K562 (cell line): ENCODE measurements around the gene NUP85. TPM values are rescaled to one million over a fixed set of nuclear protein-coding genes. Genes with fewer than 3 reads are reported as not detected.

Experiments used
- C11orf30 ChIP-seq: fragments of 450-650 bp; IDR thresholded peaks from 2 replicates; pipeline ENCODE4 v1.6.1; 2016; ENCODE audit warnings: low read depth, mild to moderate bottlenecking
- CSDE1 ChIP-seq, 2 experiments: fragments of 450-650 bp; IDR thresholded peaks; 2 replicates each; pipeline ENCODE4 v1.6.1; 2016; ENCODE audit warnings: mild to moderate bottlenecking in 1 of 2
- HMGN3 ChIP-seq: IDR thresholded peaks from 2 replicates; pipeline ENCODE4 v1.6.1; 2011; ENCODE audit warnings: borderline replicate concordance, low read depth, mild to moderate bottlenecking, mixed read lengths, low read length; ENCODE audit not compliant: insufficient read length; ENCODE audit errors: extremely low read depth
- KDM4B ChIP-seq, 2 experiments: fragments of 450-650 bp in 1 of 2; sonication (generic) in 1 of 2; IDR thresholded peaks; 2 replicates each; pipeline ENCODE4 v1.6.1; 2016 to 2017; ENCODE audit warnings: borderline replicate concordance in 2 of 2, antibody characterized with exemption in 1 of 2, low read depth in 1 of 2, mild to moderate bottlenecking in 1 of 2
- KHSRP ChIP-seq: fragments of 450-650 bp; IDR thresholded peaks from 2 replicates; pipeline ENCODE4 v1.6.1; 2017
- NCOA2 ChIP-seq, 2 experiments: fragments of 450-650 bp; IDR thresholded peaks; 2 replicates each; pipeline ENCODE4 v1.6.1; 2018; ENCODE audit warnings: mild to moderate bottlenecking in 2 of 2, moderate library complexity in 1 of 2; ENCODE audit not compliant: partially characterized antibody in 2 of 2
- RNF2 ChIP-seq: sonication (generic); IDR thresholded peaks from 2 replicates; pipeline ENCODE4 v1.6.1; 2016
- U2AF2 ChIP-seq: fragments of 200-400 bp; formaldehyde crosslinking; optimal IDR thresholded peaks from 2 replicates; pipeline ENCODE3; 2017; ENCODE audit warnings: low read depth, mild to moderate bottlenecking, low read length
- WHSC1 ChIP-seq: IDR thresholded peaks from one replicate; pipeline ENCODE4 v1.6.1; 2012; ENCODE audit warnings: low read length, control low read depth, inconsistent platforms
- ZBTB7A ChIP-seq: IDR thresholded peaks from 2 replicates; pipeline ENCODE4 v1.6.1; 2011; ENCODE audit warnings: low read depth, mild to moderate bottlenecking, low read length, moderate library complexity, borderline replicate concordance; ENCODE audit not compliant: control insufficient read depth
- ZNF347 ChIP-seq: fragments of 450-650 bp; formaldehyde crosslinking; IDR thresholded peaks from 2 replicates; pipeline ENCODE4 v1.4.0; 2020; ENCODE audit warnings: low read depth, mild to moderate bottlenecking, moderate library complexity
- ZNF707 ChIP-seq: fragments of 250-450 bp; sonication (Bioruptor Pico); conservative IDR thresholded peaks from 2 replicates; pipeline ENCODE4 v1.8.0; 2022; ENCODE audit warnings: inconsistent platforms, mild to moderate bottlenecking, moderate library complexity
- ZNF830 ChIP-seq: fragments of 250-450 bp; sonication (Bioruptor Pico); IDR thresholded peaks from 2 replicates; pipeline ENCODE4 v1.5.0; 2021; ENCODE audit warnings: mild to moderate bottlenecking
- ZSCAN29 ChIP-seq: fragments of 450-650 bp; IDR thresholded peaks from 2 replicates; pipeline ENCODE4 v1.6.1; 2017
- polyA plus RNA-seq, 8 experiments: library from polyadenylated mRNA; depleted of rRNA in 4 of 8; stranded (reverse) in 5 of 8; unstranded in 3 of 8; fragments of >200 nt; fragmentation: Nextera tagmentation in 2 of 8; fragmentation: Illumina TruSeq in 1 of 8; extraction: Ambion mirVana in 2 of 8; extraction: Trizol in 1 of 8; gene quantifications; 2 replicates each; pipeline versions ENCODE4 v1.2.1 to v1.2.3, GENCODE V29; 2011 to 2014; ENCODE audit warnings: inconsistent platforms in 1 of 8, missing spikeins in 1 of 8
- total RNA-seq, 7 experiments: library from RNA; depleted of rRNA in 6 of 7; stranded (reverse); fragments of >200 nt in 6 of 7; fragmentation: Illumina TruSeq in 2 of 7; extraction: Trizol in 2 of 7; gene quantifications; 2 replicates each; pipeline versions ENCODE4 v1.2.1 to v1.2.3, GENCODE V29; 2011 to 2021; ENCODE audit warnings: low replicate concordance in 1 of 7
- TF ChIP-seq, protein P1 (sequence below): sonication (generic); formaldehyde crosslinking; IDR thresholded peaks from 2 replicates; pipeline ENCODE4 v1.8.0; 2022; ENCODE audit warnings: missing genetic modification reagents, mild to moderate bottlenecking, borderline replicate concordance
- TF ChIP-seq, protein P2 (sequence below): fragments of 450-650 bp; IDR thresholded peaks from 2 replicates; pipeline ENCODE4 v1.6.1; 2016; ENCODE audit warnings: borderline replicate concordance
- TF ChIP-seq, protein P3 (sequence below): fragments of 250-450 bp; sonication (Bioruptor Pico); IDR thresholded peaks from 2 replicates; pipeline ENCODE4 v1.8.0; 2021; ENCODE audit warnings: borderline replicate concordance, mild to moderate bottlenecking, moderate library complexity; ENCODE audit not compliant: poor library complexity, severe bottlenecking
- TF ChIP-seq, protein P4 (sequence below): fragments of 250-450 bp; sonication (Bioruptor Pico); IDR thresholded peaks from 2 replicates; pipeline ENCODE4 v1.8.0; 2022; ENCODE audit warnings: moderate library complexity, mild to moderate bottlenecking, inconsistent platforms

Gene NUP85
- total and polyA plus RNA-seq, 9 of the 15 experiments (the other 6 are each of a cell fraction or from before 2014, with no cell fraction given) = 50.2 to 177 (median 110) TPM

DNA sequence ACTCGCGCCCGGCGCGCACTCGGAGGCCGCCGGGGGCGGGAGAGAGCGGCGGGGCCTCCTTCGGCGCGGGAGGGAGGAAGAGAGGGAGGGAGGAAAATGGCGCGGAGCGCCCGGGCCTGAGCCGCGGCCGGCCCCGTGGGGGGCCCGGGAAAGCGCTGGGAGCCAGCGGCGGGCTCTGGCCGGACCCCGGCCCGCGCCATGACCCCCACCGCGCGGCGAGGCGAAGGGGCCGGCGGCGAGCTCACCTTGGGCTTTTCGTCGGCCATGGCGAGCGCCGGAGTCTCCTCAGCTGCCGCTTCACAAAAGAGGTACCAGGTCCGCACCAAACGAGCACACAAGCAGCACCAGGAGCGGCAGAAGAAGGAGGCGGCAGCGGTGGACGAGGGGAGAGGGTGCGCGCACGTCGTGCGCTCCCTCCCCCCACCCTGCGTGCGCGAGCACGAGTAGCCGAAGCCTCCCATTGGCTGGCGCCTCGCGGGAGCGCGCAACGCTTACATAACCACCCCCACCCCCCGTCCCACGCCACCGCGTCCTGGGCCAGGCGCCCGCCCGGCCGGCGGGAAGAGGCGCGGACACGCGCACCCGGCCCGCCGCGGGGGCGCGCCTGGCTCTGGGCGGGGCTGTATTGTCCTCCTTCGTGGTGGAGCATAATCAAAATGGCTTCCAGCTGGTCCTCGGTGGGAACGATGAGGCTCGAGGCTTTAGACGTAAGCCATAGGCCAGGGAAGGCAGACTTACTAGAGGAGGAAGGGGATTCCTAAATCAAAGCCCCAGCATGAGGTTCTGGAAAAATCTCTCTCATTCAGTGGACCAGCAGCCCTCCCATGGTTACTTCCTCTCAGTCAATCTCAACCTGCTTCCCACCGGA is 22.7 kb upstream of the NUP85 start, which contains the start of gene SUMO2 (continued):
- TF ChIP-seq, protein P1, sequence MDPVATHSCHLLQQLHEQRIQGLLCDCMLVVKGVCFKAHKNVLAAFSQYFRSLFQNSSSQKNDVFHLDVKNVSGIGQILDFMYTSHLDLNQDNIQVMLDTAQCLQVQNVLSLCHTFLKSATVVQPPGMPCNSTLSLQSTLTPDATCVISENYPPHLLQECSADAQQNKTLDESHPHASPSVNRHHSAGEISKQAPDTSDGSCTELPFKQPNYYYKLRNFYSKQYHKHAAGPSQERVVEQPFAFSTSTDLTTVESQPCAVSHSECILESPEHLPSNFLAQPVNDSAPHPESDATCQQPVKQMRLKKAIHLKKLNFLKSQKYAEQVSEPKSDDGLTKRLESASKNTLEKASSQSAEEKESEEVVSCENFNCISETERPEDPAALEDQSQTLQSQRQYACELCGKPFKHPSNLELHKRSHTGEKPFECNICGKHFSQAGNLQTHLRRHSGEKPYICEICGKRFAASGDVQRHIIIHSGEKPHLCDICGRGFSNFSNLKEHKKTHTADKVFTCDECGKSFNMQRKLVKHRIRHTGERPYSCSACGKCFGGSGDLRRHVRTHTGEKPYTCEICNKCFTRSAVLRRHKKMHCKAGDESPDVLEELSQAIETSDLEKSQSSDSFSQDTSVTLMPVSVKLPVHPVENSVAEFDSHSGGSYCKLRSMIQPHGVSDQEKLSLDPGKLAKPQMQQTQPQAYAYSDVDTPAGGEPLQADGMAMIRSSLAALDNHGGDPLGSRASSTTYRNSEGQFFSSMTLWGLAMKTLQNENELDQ (CRISPR knock-in tag) = no peak
- TF ChIP-seq, protein P2, sequence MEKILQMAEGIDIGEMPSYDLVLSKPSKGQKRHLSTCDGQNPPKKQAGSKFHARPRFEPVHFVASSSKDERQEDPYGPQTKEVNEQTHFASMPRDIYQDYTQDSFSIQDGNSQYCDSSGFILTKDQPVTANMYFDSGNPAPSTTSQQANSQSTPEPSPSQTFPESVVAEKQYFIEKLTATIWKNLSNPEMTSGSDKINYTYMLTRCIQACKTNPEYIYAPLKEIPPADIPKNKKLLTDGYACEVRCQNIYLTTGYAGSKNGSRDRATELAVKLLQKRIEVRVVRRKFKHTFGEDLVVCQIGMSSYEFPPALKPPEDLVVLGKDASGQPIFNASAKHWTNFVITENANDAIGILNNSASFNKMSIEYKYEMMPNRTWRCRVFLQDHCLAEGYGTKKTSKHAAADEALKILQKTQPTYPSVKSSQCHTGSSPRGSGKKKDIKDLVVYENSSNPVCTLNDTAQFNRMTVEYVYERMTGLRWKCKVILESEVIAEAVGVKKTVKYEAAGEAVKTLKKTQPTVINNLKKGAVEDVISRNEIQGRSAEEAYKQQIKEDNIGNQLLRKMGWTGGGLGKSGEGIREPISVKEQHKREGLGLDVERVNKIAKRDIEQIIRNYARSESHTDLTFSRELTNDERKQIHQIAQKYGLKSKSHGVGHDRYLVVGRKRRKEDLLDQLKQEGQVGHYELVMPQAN = no peak
- TF ChIP-seq ZBTB7A = no peak
- TF ChIP-seq ZSCAN29 = no peak
- TF ChIP-seq CSDE1 (IDR thresholded peaks at IDR 0.05) = no peak
- no peak; a peak in 1 of 4 replicates for TF ChIP-seq KDM4B (IDR thresholded peaks at IDR 0.05; ENCODE audit: borderline replicate concordance in 2 of 2, low read depth in 1 of 2)
- no peak for TF ChIP-seq WHSC1
- no peak for TF ChIP-seq ZNF347
- TF ChIP-seq ZNF830 (CRISPR knock-in tag) = no peak
- TF ChIP-seq, protein P3, sequence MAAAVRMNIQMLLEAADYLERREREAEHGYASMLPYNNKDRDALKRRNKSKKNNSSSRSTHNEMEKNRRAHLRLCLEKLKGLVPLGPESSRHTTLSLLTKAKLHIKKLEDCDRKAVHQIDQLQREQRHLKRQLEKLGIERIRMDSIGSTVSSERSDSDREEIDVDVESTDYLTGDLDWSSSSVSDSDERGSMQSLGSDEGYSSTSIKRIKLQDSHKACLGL (CRISPR knock-in tag) = no peak
- peak; percentile 83 for TF ChIP-seq HMGN3
- no peak for TF ChIP-seq ZNF707 (CRISPR knock-in tag)
- TF ChIP-seq C11orf30 = no peak
- TF ChIP-seq U2AF2 = no peak
- TF ChIP-seq KHSRP = no peak
- TF ChIP-seq, protein P4, sequence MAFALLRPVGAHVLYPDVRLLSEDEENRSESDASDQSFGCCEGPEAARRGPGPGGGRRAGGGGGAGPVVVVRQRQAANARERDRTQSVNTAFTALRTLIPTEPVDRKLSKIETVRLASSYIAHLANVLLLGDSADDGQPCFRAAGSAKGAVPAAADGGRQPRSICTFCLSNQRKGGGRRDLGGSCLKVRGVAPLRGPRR = 0 out of 2 replicates have a peak, but pooled peaks have one; percentile 67
- TF ChIP-seq RNF2 = no peak
- no peak for TF ChIP-seq NCOA2 (IDR thresholded peaks at IDR 0.05; ENCODE audit: partially characterized antibody in 2 of 2)
